GM23248 (cell line): ENCODE data around the gene RAP2B.

Experiments
- EZH2 ChIP-seq: fragments of 200-600 bp; sonication (generic); IDR thresholded peaks from 2 replicates; pipeline ENCODE4 v1.6.1; 2018; ENCODE audit warnings: antibody characterized with exemption, mild to moderate bottlenecking; ENCODE audit not compliant: insufficient read depth, poor library complexity, severe bottlenecking
- EZH2phosphoT487 ChIP-seq: fragments of 200-600 bp; sonication (generic); IDR thresholded peaks from 2 replicates; pipeline ENCODE4 v1.6.1; 2018; ENCODE audit warnings: antibody characterized with exemption, moderate library complexity, mild to moderate bottlenecking, low read depth; ENCODE audit not compliant: insufficient read depth

- TF ChIP-seq EZH2, result no peak
- no peak for TF ChIP-seq EZH2phosphoT487
These were observed 4.8 kb downstream of the RAP2B start for GRCh38 chr3:153166796-153167195.
